Measurements from ENCODE around the gene CHIC1.
A peak's percentile ranks its signal among the peaks of the same experiment; 100 is the strongest.
"Not testable (repeated sequence)": the region's sequence is repeated elsewhere in the genome, so short reads cannot be mapped to it uniquely, and the experiment has no call there.

CHIC1 gene

GRCh38 chrX:73562984-73563737, at the start of gene CHIC1:
CHIC1 (plus strand) TSS chrX:73563197; CDS start chrX:73563285, 88 bp downstream.
- peak; percentile 87 for DNase-seq

DNA sequence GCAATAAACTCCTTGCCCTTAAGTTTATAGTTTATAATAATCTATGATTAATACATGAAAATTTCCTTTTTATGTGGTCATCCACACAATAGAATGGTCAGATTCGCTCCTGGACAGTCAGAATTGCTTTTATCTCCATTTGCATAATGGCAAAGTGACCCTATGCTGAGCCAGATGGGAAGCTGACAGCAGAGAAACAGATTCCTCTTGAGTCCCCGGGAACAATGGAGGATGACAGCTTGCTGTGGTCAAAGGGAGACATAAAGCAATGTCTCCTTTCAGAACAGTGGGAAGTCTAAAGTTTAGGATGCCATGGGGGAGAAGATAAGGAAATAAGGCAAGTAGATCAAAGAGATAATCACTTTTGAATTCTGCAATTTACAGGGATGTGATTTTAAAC, 40.2 kb upstream of the CHIC1 start:
- DNase-seq: not testable (repeated sequence)

GRCh38 chrX:73524906-73525305, 38.1 kb upstream of the CHIC1 start:
- no peak for DNase-seq

DNA sequence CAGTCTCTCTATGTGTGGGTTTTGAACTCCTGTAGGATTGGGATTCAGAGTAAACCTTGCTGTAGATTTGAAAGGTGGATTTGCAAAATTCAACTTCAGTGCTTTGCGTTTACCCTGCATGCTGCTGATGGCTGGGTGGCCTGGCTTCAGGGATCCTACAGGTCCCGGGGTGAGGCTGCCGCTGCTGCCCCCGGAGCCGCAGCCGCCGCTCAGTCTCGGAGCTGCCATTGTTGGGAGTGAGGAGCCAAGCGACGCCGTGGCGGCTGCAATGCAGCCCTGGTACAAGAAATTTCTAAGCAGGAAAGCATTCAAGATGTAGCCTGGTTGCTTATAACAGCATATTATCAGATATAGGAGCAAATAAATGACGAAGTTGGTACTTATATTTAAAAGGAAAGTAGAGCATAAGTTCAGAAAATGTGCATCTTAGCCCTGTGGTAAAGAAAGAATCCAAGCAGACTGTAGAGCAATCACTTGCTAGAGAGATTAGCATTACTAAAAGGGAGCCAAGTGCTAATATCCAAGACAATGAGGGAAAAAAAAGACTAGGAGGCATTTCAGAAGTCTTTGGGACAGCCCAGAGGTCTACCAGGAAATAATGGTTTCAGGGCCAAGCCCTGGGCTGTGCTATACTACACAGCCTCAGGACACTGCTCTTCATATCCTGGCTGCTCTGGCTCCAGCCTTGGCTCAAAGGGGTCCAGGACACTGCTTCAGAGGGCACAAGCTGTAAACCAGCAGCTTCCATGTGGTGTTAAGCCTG, 36.9 kb upstream of the CHIC1 start:
- no peak for DNase-seq

DNA sequence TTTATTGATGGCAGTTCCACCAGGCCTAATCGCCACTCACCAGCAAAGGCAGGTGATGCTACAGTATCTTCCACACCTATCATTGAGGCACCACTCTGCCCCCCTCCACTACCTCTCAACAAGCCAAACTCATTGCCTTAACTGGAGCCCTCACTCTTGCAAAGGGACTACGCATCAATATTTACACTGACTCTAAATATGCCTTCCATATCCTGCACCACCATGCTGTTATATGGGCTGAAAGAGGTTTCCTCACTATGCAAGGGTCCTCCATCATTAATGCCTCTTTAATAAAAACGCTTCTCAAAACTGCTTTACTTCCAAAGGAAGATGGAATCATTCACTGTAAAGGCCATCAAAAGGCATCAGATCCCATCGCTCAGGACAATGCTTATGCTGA, 31.3 kb upstream of the CHIC1 start:
- DNase-seq: not testable (repeated sequence)

GRCh38 chrX:73556159-73556558, 6.8 kb upstream of the CHIC1 start:
- DNase-seq: no peak

DNA sequence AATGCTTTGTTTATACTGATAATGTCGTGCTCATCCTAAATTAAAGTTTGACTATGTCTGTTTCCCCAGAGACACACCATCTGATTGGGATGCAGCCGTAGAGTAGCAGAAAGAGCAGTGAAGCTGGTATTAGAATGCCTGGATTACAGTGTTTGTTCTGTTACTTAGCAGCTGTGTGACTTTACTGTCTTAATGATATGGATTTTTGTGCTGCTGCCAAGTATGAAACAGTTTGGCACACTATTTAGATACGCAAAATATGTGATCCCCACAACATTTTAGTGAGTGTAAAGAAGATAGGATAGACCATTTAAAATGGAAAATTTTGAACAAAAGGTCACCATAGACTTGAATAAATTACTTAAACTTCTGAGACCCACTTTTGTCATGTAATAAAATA, 1.2 kb upstream of the CHIC1 start:
- DNase-seq: no peak

DNA sequence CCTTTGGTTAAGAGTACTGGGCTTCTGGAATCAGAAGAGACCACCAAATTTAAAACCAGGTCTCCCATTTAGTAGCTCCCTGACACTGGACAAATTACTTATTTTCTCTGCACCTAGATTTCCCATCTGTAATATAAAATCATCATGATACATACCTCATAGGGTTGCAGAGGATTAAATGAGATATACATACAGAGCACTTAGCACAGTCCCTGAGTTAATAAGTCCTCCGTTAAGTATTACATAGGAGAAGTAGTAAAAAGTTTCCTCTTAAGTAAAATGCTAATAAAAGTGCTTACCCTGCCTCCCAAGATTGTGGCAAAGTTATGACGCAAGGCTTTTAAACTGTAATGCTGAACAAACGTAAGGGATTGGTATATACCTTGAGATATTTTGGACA, 539 bp upstream of the CHIC1 start:
- DNase-seq: no peak

GRCh38 chrX:73563738-73564068, 706 bp downstream of the CHIC1 start:
- no peak for DNase-seq

DNA sequence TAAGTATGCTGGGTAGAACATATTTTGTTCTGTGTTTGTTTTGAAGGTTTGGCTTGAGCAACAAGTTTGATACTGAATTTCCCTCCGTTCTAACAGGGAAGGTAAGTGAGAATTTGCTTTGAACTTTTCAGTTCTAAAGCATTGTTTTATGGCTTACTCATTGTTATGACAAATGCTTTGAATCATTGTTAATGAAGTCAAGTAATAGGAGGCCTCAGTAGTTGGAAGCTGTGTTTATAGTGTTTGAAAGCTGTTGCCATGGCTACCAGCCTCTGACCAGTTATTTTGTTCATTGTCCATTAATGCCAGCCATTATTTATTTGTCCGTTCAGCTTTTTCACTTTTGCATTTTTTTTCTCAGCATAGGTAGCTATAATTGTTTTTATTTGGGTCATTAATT, 14.4 kb downstream of the CHIC1 start:
- DNase-seq: no peak

- no peak for DNase-seq
Observed at GRCh38 chrX:73581002-73581628, 18.1 kb downstream of the CHIC1 start.

DNA sequence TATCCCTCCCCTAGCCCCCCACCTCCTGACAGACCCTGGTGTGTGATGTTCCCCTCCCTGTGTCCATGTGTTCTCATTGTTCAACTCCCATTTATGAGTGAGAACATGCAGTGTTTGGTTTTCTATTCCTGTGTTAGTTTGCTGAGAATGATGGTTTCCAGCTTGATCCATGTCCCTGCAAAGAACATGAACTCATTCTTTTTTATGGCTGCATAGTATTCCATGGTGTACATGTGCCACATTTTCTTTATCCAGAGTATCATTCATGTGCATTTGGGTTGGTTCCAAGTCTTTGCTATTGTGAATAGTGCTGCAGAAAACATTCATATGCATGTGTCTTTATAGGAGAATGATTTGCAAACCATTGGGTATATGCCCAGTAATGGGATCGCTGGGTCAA, 34.8 kb downstream of the CHIC1 start:
- not testable (repeated sequence) for DNase-seq

GRCh38 chrX:73615022-73615421, 52.0 kb downstream of the CHIC1 start:
- no peak for DNase-seq

GRCh38 chrX:73641669-73642068, 78.7 kb downstream of the CHIC1 start:
- DNase-seq: not testable (repeated sequence)

DNA sequence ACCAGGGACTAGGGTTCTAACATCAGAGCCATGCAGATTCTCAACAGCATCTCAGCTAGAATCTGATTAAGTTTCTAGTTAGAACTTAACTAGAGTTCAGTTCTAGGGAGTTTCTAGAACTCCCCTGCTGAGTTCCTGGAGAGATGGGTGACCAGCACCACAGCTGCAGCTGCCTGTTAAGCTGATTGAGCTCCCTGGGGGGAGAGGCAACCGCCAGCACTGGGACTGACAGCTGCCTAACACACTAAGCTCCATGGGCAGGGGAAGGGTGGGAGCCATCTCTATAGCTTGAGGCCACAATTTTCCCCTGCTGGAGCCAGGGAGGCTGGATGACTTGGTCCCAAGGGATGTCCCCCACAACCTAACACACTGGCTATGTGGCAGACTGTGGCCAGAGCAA, 84.2 kb downstream of the CHIC1 start:
- no peak for DNase-seq

- no peak for DNase-seq
Observed at GRCh38 chrX:73647632-73648322, 84.8 kb downstream of the CHIC1 start.

DNA sequence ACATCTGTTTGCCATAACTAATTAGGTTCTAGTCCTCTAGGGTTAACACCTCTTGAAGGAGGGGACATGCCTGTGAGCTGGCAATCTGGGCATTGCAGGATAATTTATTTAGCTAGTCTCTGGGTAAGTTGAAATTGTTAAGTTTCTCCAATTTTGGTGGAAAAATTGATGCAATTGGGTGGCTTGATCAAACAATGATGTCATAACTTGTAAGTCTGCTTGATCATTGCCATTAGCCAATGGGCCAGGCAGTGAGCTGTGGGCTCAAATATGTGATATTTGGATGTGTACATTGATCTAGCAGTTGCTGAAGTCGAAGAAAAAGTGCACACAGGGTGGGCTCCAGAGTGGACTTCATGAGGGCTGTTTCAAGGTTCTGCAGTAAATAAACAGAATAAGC, 98.3 kb downstream of the CHIC1 start:
- DNase-seq: not testable (repeated sequence)

GRCh38 chrX:73668779-73669178, 105.8 kb downstream of the CHIC1 start:
- no peak for DNase-seq

- DNase-seq: no peak
Observed at GRCh38 chrX:73681408-73681807, 118.4 kb downstream of the CHIC1 start.

DNA sequence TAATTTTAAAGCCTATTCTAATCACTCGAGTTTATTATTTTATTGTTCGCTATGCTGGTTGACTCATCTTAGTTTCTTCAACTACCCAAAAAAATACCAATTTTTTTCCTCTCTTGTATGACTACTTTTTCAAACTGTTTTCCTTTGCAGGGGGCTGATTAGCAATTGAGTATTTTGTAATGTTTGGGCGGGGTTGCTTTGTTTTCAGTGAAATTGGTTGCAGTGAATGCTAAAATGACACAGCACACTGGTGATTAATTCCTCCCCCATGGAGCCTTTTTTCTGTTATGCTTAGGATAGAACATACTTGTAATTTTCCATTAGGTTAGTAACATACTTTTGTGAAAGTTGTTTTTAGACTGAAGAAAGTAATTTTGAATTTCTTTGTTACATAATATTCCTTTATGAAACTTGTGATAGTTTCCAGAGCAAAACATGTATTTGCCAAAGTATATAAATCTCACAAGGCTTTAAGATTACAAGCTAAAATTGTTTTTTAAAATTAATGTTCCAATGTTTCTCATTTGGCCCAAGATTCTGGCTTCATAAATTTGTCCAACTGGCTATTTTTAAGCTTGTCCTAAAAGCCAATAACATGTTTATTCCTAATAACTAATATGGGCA, 120.4 kb downstream of the CHIC1 start:
- no peak for DNase-seq

GRCh38 chrX:73707014-73707413, 144.0 kb downstream of the CHIC1 start:
- DNase-seq: not testable (repeated sequence)

DNA sequence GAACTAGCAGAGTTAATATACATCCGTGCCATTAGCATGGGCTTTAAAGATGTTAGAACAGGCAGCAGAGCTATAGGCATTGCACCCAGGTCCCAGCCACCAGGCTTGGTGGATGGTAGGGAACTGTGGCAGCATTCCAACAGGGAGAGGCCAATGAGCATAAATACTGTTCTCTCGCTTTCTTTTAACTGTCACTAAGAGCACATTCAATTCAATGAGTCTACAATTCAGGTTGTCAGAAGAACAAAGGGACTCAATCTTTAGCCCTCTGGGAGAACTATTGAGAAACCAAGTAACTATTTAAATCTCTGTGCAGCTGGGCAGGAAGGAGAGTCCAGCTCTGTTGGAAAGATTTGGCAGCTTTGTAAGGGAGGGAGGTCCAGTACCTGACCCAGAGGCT, 165.6 kb downstream of the CHIC1 start:
- DNase-seq: no peak

Data from NCI-H2171 treated with DMSO at 0.1 percent for 48 hours (cell line).